Brain pericyte (primary cell): Measurements from ENCODE around the gene GLP1R.

ENCODE experiments used
- DNase-seq: peaks from one replicate; pipeline ENCODE4 v3.0.0-alpha.2; 2012; ENCODE audit warnings: low read depth, low spot score

The GLP1R gene

GRCh38 chr6:39086294-39086693, 37.7 kb downstream of the GLP1R start:
- DNase-seq: no peak

GRCh38 chr6:39086711-39087110, 38.1 kb downstream of the GLP1R start:
- DNase-seq: no peak

GRCh38 chr6:39087197-39087596, 38.6 kb downstream of the GLP1R start:
- no peak for DNase-seq

- DNase-seq: peak; percentile 11
These were observed 39.8 kb downstream of the GLP1R start for GRCh38 chr6:39088331-39088730.

- DNase-seq: no peak
These were observed 41.5 kb downstream of the GLP1R start for GRCh38 chr6:39090036-39090435.

- DNase-seq: no peak
These were observed 42.6 kb downstream of the GLP1R start for GRCh38 chr6:39091220-39091619.

- no peak for DNase-seq
These were observed 43.5 kb downstream of the GLP1R start for GRCh38 chr6:39092124-39092523.

- no peak for DNase-seq
These were observed 44.6 kb downstream of the GLP1R start for GRCh38 chr6:39093149-39093708.

GRCh38 chr6:39095578-39095977, 47.0 kb downstream of the GLP1R start:
- DNase-seq: no peak

- no peak for DNase-seq
These were observed 51.8 kb downstream of the GLP1R start for GRCh38 chr6:39100358-39100757.

- no peak for DNase-seq
These were observed 53.7 kb downstream of the GLP1R start for GRCh38 chr6:39102071-39102820.

GRCh38 chr6:39102821-39103136, 54.2 kb downstream of the GLP1R start:
- DNase-seq: no peak

GRCh38 chr6:39104528-39104927, 55.9 kb downstream of the GLP1R start:
- DNase-seq: no peak

GRCh38 chr6:39107034-39107433, 58.5 kb downstream of the GLP1R start:
- no peak for DNase-seq

- DNase-seq: no peak
These were observed 59.1 kb downstream of the GLP1R start for GRCh38 chr6:39107641-39108040.

- DNase-seq: no peak
These were observed 59.7 kb downstream of the GLP1R start for GRCh38 chr6:39108041-39108839.

- no peak for DNase-seq
These were observed 62.7 kb downstream of the GLP1R start for GRCh38 chr6:39111280-39111679.

- DNase-seq: no peak
These were observed 65.2 kb downstream of the GLP1R start for GRCh38 chr6:39113788-39114187.

- DNase-seq: no peak
These were observed 65.8 kb downstream of the GLP1R start for GRCh38 chr6:39114388-39114703.

- peak; percentile 59 for DNase-seq
These were observed 66.4 kb downstream of the GLP1R start, which contains the start of gene SAYSD1 for GRCh38 chr6:39114704-39115599. TSS of gene SAYSD1 (minus strand) at chr6:39115186. CDS start at chr6:39115089, 97 bp downstream.

- DNase-seq: no peak
These were observed 70.3 kb downstream of the GLP1R start for GRCh38 chr6:39118921-39119320.

- DNase-seq: no peak
These were observed 75.5 kb downstream of the GLP1R start for GRCh38 chr6:39124114-39124513.
